ENCODE measurements around the gene GBX2.
A peak's percentile ranks its signal among the peaks of the same experiment; 100 is the strongest.

GBX2 gene

GRCh38 chr2:236168110-236169080 is at the start of gene GBX2:
GBX2 (minus strand) TSS chr2:236168386; CDS start chr2:236167971, 415 bp downstream.
- DNase-seq (ENCODE audit: low spot score) = peak; percentile 75

GRCh38 chr2:236217926-236218325 is 49.7 kb upstream of the GBX2 start:
- DNase-seq (ENCODE audit: low spot score) = no peak

- no peak for DNase-seq (ENCODE audit: low spot score)
These were observed 48.5 kb upstream of the GBX2 start for GRCh38 chr2:236216711-236217110.

GRCh38 chr2:236215761-236216333 is 47.7 kb upstream of the GBX2 start:
- no peak for DNase-seq (ENCODE audit: low spot score)

- peak; percentile 66 for DNase-seq (ENCODE audit: low spot score)
These were observed 47.0 kb upstream of the GBX2 start for GRCh38 chr2:236215196-236215595.

- DNase-seq (ENCODE audit: low spot score) = no peak
These were observed 46.3 kb upstream of the GBX2 start for GRCh38 chr2:236214376-236214995.

- no peak for DNase-seq (ENCODE audit: low spot score)
These were observed 43.1 kb upstream of the GBX2 start for GRCh38 chr2:236211296-236211695.

GRCh38 chr2:236210536-236210935 is 42.4 kb upstream of the GBX2 start:
- DNase-seq (ENCODE audit: low spot score) = peak; percentile 20

GRCh38 chr2:236209996-236210395 is 41.8 kb upstream of the GBX2 start:
- no peak for DNase-seq (ENCODE audit: low spot score)

- peak; percentile 85 for DNase-seq (ENCODE audit: low spot score)
These were observed 41.3 kb upstream of the GBX2 start for GRCh38 chr2:236209535-236209934.

GRCh38 chr2:236208019-236208926 is 40.1 kb upstream of the GBX2 start:
- no peak for DNase-seq (ENCODE audit: low spot score)

GRCh38 chr2:236207472-236207871 is 39.3 kb upstream of the GBX2 start:
- no peak for DNase-seq (ENCODE audit: low spot score)

GRCh38 chr2:236205867-236206645 is 37.9 kb upstream of the GBX2 start:
- peak; percentile 19 for DNase-seq (ENCODE audit: low spot score)

- no peak for DNase-seq (ENCODE audit: low spot score)
These were observed 36.8 kb upstream of the GBX2 start for GRCh38 chr2:236204953-236205352.

GRCh38 chr2:236200378-236200777 is 32.2 kb upstream of the GBX2 start:
- DNase-seq (ENCODE audit: low spot score) = no peak

GRCh38 chr2:236196366-236196765 is 28.2 kb upstream of the GBX2 start:
- DNase-seq (ENCODE audit: low spot score) = no peak

GRCh38 chr2:236195726-236196125 is 27.5 kb upstream of the GBX2 start:
- DNase-seq (ENCODE audit: low spot score) = peak; percentile 66

GRCh38 chr2:236194786-236195185 is 26.6 kb upstream of the GBX2 start:
- no peak for DNase-seq (ENCODE audit: low spot score)

GRCh38 chr2:236193026-236193425 is 24.8 kb upstream of the GBX2 start:
- DNase-seq (ENCODE audit: low spot score) = no peak

GRCh38 chr2:236190674-236191073 is 22.5 kb upstream of the GBX2 start:
- DNase-seq (ENCODE audit: low spot score) = no peak

GRCh38 chr2:236184701-236185100 is 16.5 kb upstream of the GBX2 start:
- no peak for DNase-seq (ENCODE audit: low spot score)
